Measurements from ENCODE around the gene FOXA1.
"Not testable (repeated sequence)": the region's sequence is repeated elsewhere in the genome, so short reads cannot be mapped to it uniquely, and the experiment has no call there.

FOXA1 gene

GRCh38 chr14:37583358-37584210 is 11.5 kb downstream of the FOXA1 start:
- Histone ChIP-seq H3K27me3 (ENCODE audit: insufficient read depth, low read length) (peaks cover 31% of the 10 kb centered on the region), H3K4me1 (ENCODE audit: insufficient read depth, low read length) (peaks cover 39% of the 10 kb centered on the region), H2AFZ (ENCODE audit: low read depth, low read length) (peak overlapping the region; percentile 81), H3K4me3 (ENCODE audit: low read length) (peak overlapping the region; percentile 47), H3K36me3 (ENCODE audit: insufficient read depth, low read length) (no peaks in the 10 kb centered on the region), H3K9me3 (ENCODE audit: low read length) (no peaks in the 10 kb centered on the region)

- no peaks in the 10 kb centered on the region for H3K36me3 ChIP-seq (ENCODE audit: insufficient read depth, low read length)
- peaks cover 7% of the 10 kb centered on the region for H3K27me3 ChIP-seq (ENCODE audit: insufficient read depth, low read length)
- peaks cover 35% of the 10 kb centered on the region for H3K4me1 ChIP-seq (ENCODE audit: insufficient read depth, low read length)
- no peak overlapping the region for H2AFZ ChIP-seq (ENCODE audit: low read depth, low read length)
- no peaks in the 10 kb centered on the region for H3K9me3 ChIP-seq (ENCODE audit: low read length)
- no peak overlapping the region for H3K4me3 ChIP-seq (ENCODE audit: low read length)
Observed at GRCh38 chr14:37580146-37580545, 14.9 kb downstream of the FOXA1 start.

- Histone ChIP-seq H3K36me3 (ENCODE audit: insufficient read depth, low read length) (no peaks in the 10 kb centered on the region), H3K9me3 (ENCODE audit: low read length) (no peaks in the 10 kb centered on the region), H3K4me1 (ENCODE audit: insufficient read depth, low read length) (peaks cover 27% of the 10 kb centered on the region), H3K27me3 (ENCODE audit: insufficient read depth, low read length) (no peaks in the 10 kb centered on the region), H3K4me3 (ENCODE audit: low read length) (no peak overlapping the region), H2AFZ (ENCODE audit: low read depth, low read length) (no peak overlapping the region)
Observed at GRCh38 chr14:37579274-37579673, 15.8 kb downstream of the FOXA1 start.

- Histone ChIP-seq H3K36me3 (ENCODE audit: insufficient read depth, low read length) (no peaks in the 10 kb centered on the region), H3K4me1 (ENCODE audit: insufficient read depth, low read length) (peaks cover 7% of the 10 kb centered on the region), H3K4me3 (ENCODE audit: low read length) (no peak overlapping the region), H3K9me3 (ENCODE audit: low read length) (no peaks in the 10 kb centered on the region), H2AFZ (ENCODE audit: low read depth, low read length) (no peak overlapping the region), H3K27me3 (ENCODE audit: insufficient read depth, low read length) (no peaks in the 10 kb centered on the region)
Observed at GRCh38 chr14:37573356-37573755, 21.7 kb downstream of the FOXA1 start.

GRCh38 chr14:37571391-37571790 is 23.7 kb downstream of the FOXA1 start:
- no peak overlapping the region for H3K4me3 ChIP-seq (ENCODE audit: low read length)
- no peaks in the 10 kb centered on the region for H3K9me3 ChIP-seq (ENCODE audit: low read length)
- no peaks in the 10 kb centered on the region for H3K27me3 ChIP-seq (ENCODE audit: insufficient read depth, low read length)
- H3K36me3 ChIP-seq (ENCODE audit: insufficient read depth, low read length): no peaks in the 10 kb centered on the region
- peaks cover 8% of the 10 kb centered on the region for H3K4me1 ChIP-seq (ENCODE audit: insufficient read depth, low read length)
- no peak overlapping the region for H2AFZ ChIP-seq (ENCODE audit: low read depth, low read length)

- no peak overlapping the region for H3K4me3 ChIP-seq (ENCODE audit: low read length)
- H2AFZ ChIP-seq (ENCODE audit: low read depth, low read length): no peak overlapping the region
- H3K36me3 ChIP-seq (ENCODE audit: insufficient read depth, low read length): no peaks in the 10 kb centered on the region
- no peaks in the 10 kb centered on the region for H3K27me3 ChIP-seq (ENCODE audit: insufficient read depth, low read length)
- H3K4me1 ChIP-seq (ENCODE audit: insufficient read depth, low read length): peaks cover 8% of the 10 kb centered on the region
- no peaks in the 10 kb centered on the region for H3K9me3 ChIP-seq (ENCODE audit: low read length)
Observed at GRCh38 chr14:37569729-37570128, 25.3 kb downstream of the FOXA1 start.

GRCh38 chr14:37566811-37567371 is 28.2 kb downstream of the FOXA1 start:
- Histone ChIP-seq H3K4me1 (ENCODE audit: insufficient read depth, low read length) (peaks cover 8% of the 10 kb centered on the region), H2AFZ (ENCODE audit: low read depth, low read length) (no peak overlapping the region), H3K4me3 (ENCODE audit: low read length) (no peak overlapping the region), H3K36me3 (ENCODE audit: insufficient read depth, low read length) (no peaks in the 10 kb centered on the region), H3K27me3 (ENCODE audit: insufficient read depth, low read length) (no peaks in the 10 kb centered on the region), H3K9me3 (ENCODE audit: low read length) (no peaks in the 10 kb centered on the region)

- Histone ChIP-seq H3K4me1 (ENCODE audit: insufficient read depth, low read length) (peaks cover 8% of the 10 kb centered on the region), H3K36me3 (ENCODE audit: insufficient read depth, low read length) (no peaks in the 10 kb centered on the region), H3K9me3 (ENCODE audit: low read length) (no peaks in the 10 kb centered on the region), H2AFZ (ENCODE audit: low read depth, low read length) (no peak overlapping the region), H3K27me3 (ENCODE audit: insufficient read depth, low read length) (no peaks in the 10 kb centered on the region), H3K4me3 (ENCODE audit: low read length) (no peak overlapping the region)
Observed at GRCh38 chr14:37565550-37565949, 29.5 kb downstream of the FOXA1 start.

GRCh38 chr14:37563189-37563588 is 31.9 kb downstream of the FOXA1 start:
- Histone ChIP-seq H3K4me3 (ENCODE audit: low read length) (no peak overlapping the region), H3K27me3 (ENCODE audit: insufficient read depth, low read length) (no peaks in the 10 kb centered on the region), H3K4me1 (ENCODE audit: insufficient read depth, low read length) (peaks cover 24% of the 10 kb centered on the region), H2AFZ (ENCODE audit: low read depth, low read length) (no peak overlapping the region), H3K36me3 (ENCODE audit: insufficient read depth, low read length) (no peaks in the 10 kb centered on the region), H3K9me3 (ENCODE audit: low read length) (no peaks in the 10 kb centered on the region)

GRCh38 chr14:37559386-37559785 is 35.7 kb downstream of the FOXA1 start:
- H3K4me1 ChIP-seq (ENCODE audit: insufficient read depth, low read length): peaks cover 16% of the 10 kb centered on the region

GRCh38 chr14:37558740-37559139 is 36.3 kb downstream of the FOXA1 start:
- Histone ChIP-seq H3K4me3 (ENCODE audit: low read length) (no peak overlapping the region), H2AFZ (ENCODE audit: low read depth, low read length) (no peak overlapping the region), H3K36me3 (ENCODE audit: insufficient read depth, low read length) (no peaks in the 10 kb centered on the region), H3K27me3 (ENCODE audit: insufficient read depth, low read length) (no peaks in the 10 kb centered on the region), H3K9me3 (ENCODE audit: low read length) (peaks cover 3% of the 10 kb centered on the region), H3K4me1 (ENCODE audit: insufficient read depth, low read length) (peaks cover 16% of the 10 kb centered on the region)

More at GRCh38 chr14:37559386-37559785, 35.7 kb downstream of the FOXA1 start:
- no peak overlapping the region for H3K4me3 ChIP-seq (ENCODE audit: low read length)
- H3K36me3 ChIP-seq (ENCODE audit: insufficient read depth, low read length): no peaks in the 10 kb centered on the region
- no peak overlapping the region for H2AFZ ChIP-seq (ENCODE audit: low read depth, low read length)
- H3K27me3 ChIP-seq (ENCODE audit: insufficient read depth, low read length): no peaks in the 10 kb centered on the region
- H3K9me3 ChIP-seq (ENCODE audit: low read length): no peaks in the 10 kb centered on the region

- not testable (repeated sequence) for H3K4me3 ChIP-seq (ENCODE audit: low read length); H3K27me3 ChIP-seq (ENCODE audit: insufficient read depth, low read length); H2AFZ ChIP-seq (ENCODE audit: low read depth, low read length); H3K36me3 ChIP-seq (ENCODE audit: insufficient read depth, low read length); H3K9me3 ChIP-seq (ENCODE audit: low read length)
- peaks cover 16% of the 10 kb centered on the region for H3K4me1 ChIP-seq (ENCODE audit: insufficient read depth, low read length)
Observed at GRCh38 chr14:37555596-37555995, 39.5 kb downstream of the FOXA1 start.

GRCh38 chr14:37553935-37554550 is 41.0 kb downstream of the FOXA1 start:
- Histone ChIP-seq H2AFZ (ENCODE audit: low read depth, low read length) (no peak overlapping the region), H3K9me3 (ENCODE audit: low read length) (peaks cover 4% of the 10 kb centered on the region), H3K36me3 (ENCODE audit: insufficient read depth, low read length) (no peaks in the 10 kb centered on the region), H3K4me3 (ENCODE audit: low read length) (no peak overlapping the region), H3K27me3 (ENCODE audit: insufficient read depth, low read length) (no peaks in the 10 kb centered on the region), H3K4me1 (ENCODE audit: insufficient read depth, low read length) (peaks cover 4% of the 10 kb centered on the region)

Measured in neuron (in vitro differentiated cells).